NT2/D1 (cell line): ENCODE results near the gene ERMP1.

Experiments
- SUZ12 ChIP-seq: IDR thresholded peaks from 2 replicates; pipeline ENCODE4 v1.6.1; 2011; ENCODE audit not compliant: insufficient read length, insufficient read depth; ENCODE audit errors: extremely low read depth
- YY1 ChIP-seq: IDR thresholded peaks from 2 replicates; pipeline ENCODE4 v1.6.1; 2011; ENCODE audit not compliant: insufficient read length, insufficient read depth
- ZNF274 ChIP-seq: IDR thresholded peaks from 2 replicates; pipeline ENCODE4 v1.6.1; 2011; ENCODE audit warnings: mild to moderate bottlenecking, low read depth, low read length

DNA sequence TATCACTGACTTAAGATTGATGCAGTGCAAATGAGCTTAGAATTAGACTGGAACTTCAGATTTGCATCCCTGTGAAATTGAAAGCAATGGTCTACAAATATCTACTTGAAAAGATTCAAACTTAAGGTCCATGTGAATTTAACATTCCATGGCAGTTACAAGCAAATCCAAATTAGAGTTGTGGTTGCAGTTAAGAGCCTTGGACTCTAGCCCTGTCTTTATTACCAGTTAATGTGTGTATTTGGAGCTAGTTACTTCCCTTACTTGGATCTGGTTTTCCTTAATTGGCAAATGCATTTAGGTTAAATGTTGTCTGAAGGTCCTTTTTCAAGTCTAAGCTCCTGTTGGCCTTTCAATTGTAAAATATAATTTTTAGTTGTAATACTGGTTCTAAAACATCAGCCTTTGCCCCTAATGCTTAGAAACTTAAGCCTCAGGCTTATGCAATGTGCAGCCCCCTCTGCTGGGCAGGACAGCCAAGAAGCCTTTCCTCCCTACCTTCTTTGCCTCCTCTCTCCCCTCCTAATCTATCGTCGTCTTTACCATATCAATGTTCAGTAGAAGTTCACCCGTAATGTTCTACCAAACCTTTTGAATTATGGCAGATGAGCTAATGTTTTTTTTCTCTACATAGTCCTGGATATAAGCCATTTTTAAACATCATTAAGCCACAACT lies 59.5 kb downstream of the ERMP1 start:
- TF ChIP-seq YY1 (no peak), ZNF274 (no peak), SUZ12 (no peak)
